Thymus (tissue), 11 donors: ENCODE data around the gene GABBR1. TPM values are rescaled to one million over a fixed set of nuclear protein-coding genes. Genes with fewer than 3 reads are reported as not detected.
"Not testable (repeated sequence)": the region's sequence is repeated elsewhere in the genome, so short reads cannot be mapped to it uniquely, and the experiment has no call there.

Source experiments
- DNase-seq, 9 donors: peaks; one replicate each; pipeline ENCODE4 v3.0.0-alpha.2; 2013; ENCODE audit warnings: low spot score in 9 of 9, low read depth in 6 of 9, missing footprints in 1 of 9
- H3K27ac ChIP-seq, 2 donors: one replicate each; pipeline ENCODE4 v1.5.1; 2013; ENCODE audit warnings: control low read depth in 1 of 2, low read depth in 1 of 2, low read length in 1 of 2, mild to moderate bottlenecking in 1 of 2, moderate library complexity in 1 of 2
- H3K27me3 ChIP-seq, 2 donors: one replicate each; pipeline ENCODE4 v1.5.1; 2013; ENCODE audit warnings: low read length in 1 of 2; ENCODE audit not compliant: control insufficient read depth in 2 of 2, insufficient read depth in 1 of 2
- H3K36me3 ChIP-seq, 2 donors: one replicate each; pipeline ENCODE4 v1.5.1; 2013; ENCODE audit warnings: low read length in 1 of 2, mild to moderate bottlenecking in 1 of 2, moderate library complexity in 1 of 2; ENCODE audit not compliant: control insufficient read depth in 2 of 2, insufficient read depth in 2 of 2
- H3K4me1 ChIP-seq, 2 donors: one replicate each; pipeline ENCODE4 v1.5.1; 2013; ENCODE audit warnings: low read length in 2 of 2; ENCODE audit not compliant: control insufficient read depth in 2 of 2, insufficient read depth in 2 of 2
- H3K4me3 ChIP-seq, 2 donors: one replicate each; pipeline ENCODE4 v1.5.1; 2013; ENCODE audit warnings: low read length in 2 of 2, control low read depth in 1 of 2, mild to moderate bottlenecking in 1 of 2
- H3K9me3 ChIP-seq, 2 donors: one replicate each; pipeline ENCODE4 v1.5.1; 2013; ENCODE audit warnings: low read length in 1 of 2, mild to moderate bottlenecking in 1 of 2; ENCODE audit not compliant: control insufficient read depth in 2 of 2, insufficient read depth in 1 of 2
- WGBS: extraction: QIAGEN DNeasy Blood & Tissue Kit; methylation state at CpG from one replicate; pipeline ENCODE4 v1.1.7; 2013; 5-methylcytosine and 5-hydroxymethylcytosine counted together
- polyA plus RNA-seq: library from polyadenylated mRNA; stranded (reverse); fragments of 200-250 nt; gene quantifications from one replicate; pipeline ENCODE4 v1.2.3, GENCODE V29; 2013
- total RNA-seq: library from RNA; stranded (reverse); fragments of 120-200 nt; gene quantifications from one replicate; pipeline ENCODE4 v1.2.4, GENCODE V29; 2013
- donor health status: healthy.

Gene GABBR1
- total and polyA plus RNA-seq, 2 donors = 1.1 to 20.5 TPM

DNA sequence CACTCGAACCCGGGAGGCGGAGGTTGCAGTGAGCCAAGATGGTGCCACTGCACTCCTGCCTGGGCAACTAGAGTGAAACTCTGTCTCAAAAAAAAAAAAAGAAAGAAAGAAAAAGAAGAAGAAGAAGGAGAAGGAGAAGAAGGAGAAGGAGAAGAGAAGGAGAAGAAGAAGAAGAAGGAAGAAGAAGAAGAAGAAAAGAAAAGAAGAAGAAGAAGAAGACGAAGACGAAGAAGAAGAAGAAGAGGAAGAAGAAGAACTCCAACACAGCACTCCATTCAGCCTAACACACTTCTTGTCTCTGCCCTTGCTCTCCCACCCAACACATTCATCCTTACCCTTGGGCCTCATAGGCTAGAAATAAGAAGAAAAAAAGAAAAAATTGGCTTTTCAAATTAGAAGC, 41.0 kb upstream of the GABBR1 start:
- Histone ChIP-seq H3K9me3 (no peaks in the 10 kb centered on the region), H3K4me1 (no peaks in the 10 kb centered on the region), H3K27ac (no peak overlapping the region), H3K36me3 (no peaks in the 10 kb centered on the region), H3K4me3 (no peak overlapping the region), H3K27me3 (no peaks in the 10 kb centered on the region)
- DNase-seq = no peak
- WGBS = 93% methylated on average over 5 of the region's 5 CpGs

DNA sequence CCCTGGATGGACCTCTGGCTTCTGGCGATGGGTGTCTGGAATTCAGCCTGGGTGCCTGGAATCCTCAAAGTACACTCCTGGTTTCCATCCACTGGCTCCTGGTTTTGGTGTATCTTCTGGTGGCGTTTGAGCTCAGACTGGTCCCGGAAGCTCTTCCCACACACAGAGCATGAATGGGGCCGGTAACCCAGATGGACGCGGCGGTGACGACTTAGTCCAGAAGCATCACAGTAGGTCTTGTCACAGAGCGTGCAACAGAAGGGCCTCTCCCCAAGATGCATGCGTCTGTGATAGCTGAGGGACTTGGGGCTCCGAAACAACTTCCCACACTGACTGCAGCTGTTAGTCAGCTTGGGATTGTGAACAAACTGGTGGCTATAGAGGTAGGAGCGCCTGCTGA, 40.2 kb upstream of the GABBR1 start:
- WGBS = 97% methylated on average over 12 of the region's 12 CpGs
- Histone ChIP-seq H3K9me3 (no peaks in the 10 kb centered on the region), H3K4me1 (no peaks in the 10 kb centered on the region), H3K27me3 (no peaks in the 10 kb centered on the region), H3K36me3 (no peaks in the 10 kb centered on the region), H3K4me3 (no peak overlapping the region), H3K27ac (no peak overlapping the region)
- no peak for DNase-seq

GRCh38 chr6:29672116-29672515, 39.1 kb upstream of the GABBR1 start:
- not testable (repeated sequence) for DNase-seq, H3K36me3 ChIP-seq, H3K9me3 ChIP-seq, H3K27ac ChIP-seq, H3K4me1 ChIP-seq, H3K4me3 ChIP-seq, H3K27me3 ChIP-seq
- 97% methylated on average over 5 of the region's 5 CpGs for WGBS

GRCh38 chr6:29671026-29671425, 38.0 kb upstream of the GABBR1 start:
- no peaks in the 10 kb centered on the region for H3K9me3 ChIP-seq
- no peaks in the 10 kb centered on the region for H3K4me1 ChIP-seq
- H3K27me3 ChIP-seq = peaks cover 0 to 7% of the 10 kb centered on the region in 2 donors
- DNase-seq = no peak
- WGBS = 75% methylated on average over 1 of the region's 1 CpG
- no peak overlapping the region for H3K27ac ChIP-seq
- no peaks in the 10 kb centered on the region for H3K36me3 ChIP-seq
- no peak overlapping the region for H3K4me3 ChIP-seq

DNA sequence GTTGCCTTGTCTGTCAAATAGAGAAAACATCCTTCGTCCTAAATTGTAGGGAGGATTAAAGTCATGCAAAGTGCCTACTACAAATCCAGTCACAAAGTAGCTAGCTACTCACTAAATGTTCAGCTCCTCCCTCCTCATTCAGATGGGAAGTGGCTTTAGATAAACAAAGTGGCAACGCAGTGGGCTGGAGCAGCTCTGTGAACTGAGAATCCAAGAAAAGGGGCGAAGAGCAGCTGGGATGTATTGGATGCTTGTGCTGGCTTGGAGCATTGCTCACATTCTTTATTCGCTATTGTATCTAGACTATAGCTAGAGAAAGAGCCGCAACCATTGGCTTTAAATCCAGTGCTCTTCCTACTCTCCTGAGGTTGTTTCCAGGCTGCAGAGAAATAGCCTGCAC, 34.2 kb upstream of the GABBR1 start:
- no peak overlapping the region for H3K4me3 ChIP-seq
- no peaks in the 10 kb centered on the region for H3K36me3 ChIP-seq
- no peaks in the 10 kb centered on the region for H3K9me3 ChIP-seq
- 77% methylated on average over 5 of the region's 5 CpGs for WGBS
- H3K4me1 ChIP-seq = no peaks in the 10 kb centered on the region
- no peak overlapping the region for H3K27ac ChIP-seq
- DNase-seq = no peak
- H3K27me3 ChIP-seq = peaks cover 0 to 16% of the 10 kb centered on the region in 2 donors

GRCh38 chr6:29666826-29667130, 33.8 kb upstream of the GABBR1 start:
- Histone ChIP-seq H3K4me1 (no peaks in the 10 kb centered on the region), H3K9me3 (no peaks in the 10 kb centered on the region), H3K27ac (no peak overlapping the region), H3K27me3 (peaks cover 0 to 20% of the 10 kb centered on the region in 2 donors), H3K4me3 (no peak overlapping the region), H3K36me3 (no peaks in the 10 kb centered on the region)
- WGBS = 100% methylated on average over 1 of the region's 1 CpG
- no peak for DNase-seq

DNA sequence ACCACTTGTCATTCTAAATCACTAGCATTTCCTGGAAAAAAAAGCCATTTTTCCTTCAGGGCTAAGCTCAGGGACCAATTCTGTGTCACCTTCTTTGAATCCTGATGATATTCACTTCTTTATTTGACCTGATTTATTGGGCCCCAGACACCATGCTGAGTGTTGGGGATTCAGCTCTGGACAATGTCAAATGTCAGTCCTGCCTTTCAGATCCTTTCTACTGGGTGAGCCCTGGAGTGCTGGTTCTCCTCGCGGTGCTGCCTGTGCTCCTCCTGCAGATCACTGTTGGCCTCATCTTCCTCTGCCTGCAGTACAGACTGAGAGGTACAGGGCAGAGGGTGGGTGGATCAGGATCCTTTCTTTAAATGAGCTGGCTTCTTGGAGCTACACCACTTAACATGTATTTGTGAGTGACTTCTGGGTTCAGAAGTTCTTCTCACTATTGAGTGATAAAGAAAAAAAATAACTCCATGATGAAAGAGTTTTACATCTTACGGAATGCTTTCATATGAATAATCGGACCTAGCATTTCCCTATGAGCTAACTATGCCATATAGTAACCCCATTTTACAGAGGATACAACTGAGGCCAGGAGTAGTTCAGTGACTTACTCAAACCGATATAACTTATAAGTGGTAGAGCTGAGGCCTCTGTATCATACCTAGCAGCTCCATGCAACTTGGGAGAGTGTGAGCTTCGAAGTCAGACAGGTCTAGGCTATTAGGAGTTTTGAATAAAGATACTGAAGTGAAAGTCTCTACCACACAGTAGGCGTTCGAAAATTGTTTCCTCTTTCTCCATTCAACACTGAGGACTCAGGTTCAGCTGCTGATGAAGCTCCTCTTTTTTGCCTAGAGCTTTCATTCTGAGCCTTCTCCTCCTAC, 33.2 kb upstream of the GABBR1 start:
- no peak for DNase-seq
- H3K9me3 ChIP-seq = no peaks in the 10 kb centered on the region
- WGBS = 85% methylated on average over 8 of the region's 8 CpGs
- H3K4me1 ChIP-seq = no peaks in the 10 kb centered on the region
- peaks cover 0 to 25% of the 10 kb centered on the region in 2 donors for H3K27me3 ChIP-seq
- H3K27ac ChIP-seq = no peak overlapping the region
- H3K4me3 ChIP-seq = no peak overlapping the region
- no peaks in the 10 kb centered on the region for H3K36me3 ChIP-seq

DNA sequence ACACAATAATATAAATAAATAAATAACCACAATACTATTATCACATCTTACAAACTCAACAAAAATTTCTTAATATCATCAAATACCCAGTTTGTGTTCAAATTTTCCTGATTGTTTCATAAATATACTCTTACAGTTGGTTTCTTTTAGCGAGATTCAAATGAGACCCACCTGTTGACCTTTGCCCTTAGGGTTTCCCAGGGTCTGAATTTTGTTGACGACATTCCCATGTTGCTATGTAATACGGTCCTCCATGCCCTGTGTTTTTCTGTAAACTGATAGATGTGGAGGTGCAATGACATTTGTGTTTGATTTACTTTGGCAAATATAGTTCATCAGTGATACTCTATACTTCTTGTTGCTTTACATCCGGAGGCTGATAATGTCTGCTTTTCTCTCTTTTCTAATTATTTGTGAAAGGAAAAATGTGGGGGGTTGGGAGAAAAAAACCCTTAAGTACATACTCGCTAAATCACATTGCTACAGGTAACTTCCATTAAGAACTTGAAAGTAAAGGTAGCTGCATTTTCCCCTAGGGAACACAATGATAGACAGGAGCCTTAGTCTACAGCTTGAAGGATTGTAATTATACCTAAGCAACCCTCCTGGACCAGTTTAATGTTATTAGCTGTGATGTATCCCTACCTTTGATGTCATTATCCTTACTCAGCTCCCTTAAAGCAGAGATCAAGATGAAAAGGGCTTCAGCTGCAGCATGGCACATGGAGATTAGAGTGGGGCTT, 30.5 kb upstream of the GABBR1 start:
- Histone ChIP-seq H3K4me3 (no peak overlapping the region), H3K27ac (no peak overlapping the region), H3K4me1 (no peaks in the 10 kb centered on the region), H3K27me3 (peaks cover 0 to 28% of the 10 kb centered on the region in 2 donors), H3K36me3 (no peaks in the 10 kb centered on the region), H3K9me3 (no peaks in the 10 kb centered on the region)
- no peak for DNase-seq
- WGBS = 85% methylated on average over 5 of the region's 5 CpGs

DNA sequence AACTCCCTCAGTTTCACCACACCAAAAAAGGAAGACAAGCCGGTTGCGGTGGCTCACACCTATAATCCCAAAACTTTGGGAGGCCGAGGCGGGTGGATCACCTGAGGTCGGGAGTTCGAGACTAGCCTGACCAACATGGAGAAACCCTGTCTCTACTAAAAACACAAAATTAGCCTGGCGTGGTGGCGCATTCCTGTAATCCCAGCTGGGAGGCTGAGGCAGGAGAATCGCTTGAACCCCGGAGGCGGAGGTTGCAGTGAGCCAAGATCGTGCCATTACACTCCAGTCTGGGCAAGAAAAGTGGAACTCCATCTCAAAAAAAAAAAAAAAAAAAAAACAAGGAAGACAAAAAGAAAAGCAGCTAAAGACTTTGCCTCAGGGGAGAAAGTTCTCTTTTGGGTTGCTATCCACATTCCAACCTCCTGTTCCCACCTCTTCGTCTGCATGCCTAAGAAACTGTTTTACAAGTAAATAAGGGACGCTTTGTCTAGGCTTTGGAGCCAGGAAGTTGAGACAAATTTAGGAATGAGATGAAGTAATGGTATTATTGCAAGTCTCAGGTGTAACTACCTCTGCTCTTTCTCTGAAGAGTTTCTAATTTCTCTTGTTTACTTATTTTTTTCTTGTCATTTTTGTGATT, 28.6 kb upstream of the GABBR1 start:
- not testable (repeated sequence) for DNase-seq, H3K4me1 ChIP-seq, H3K9me3 ChIP-seq, H3K36me3 ChIP-seq, H3K27ac ChIP-seq, H3K4me3 ChIP-seq
- 50% methylated on average over 14 of the region's 14 CpGs for WGBS
- peaks cover 0 to 27% of the 10 kb centered on the region in 2 donors for H3K27me3 ChIP-seq
